Testis (tissue), 3 donors: ENCODE measurements around the gene INF2. TPM values are rescaled to one million over a fixed set of nuclear protein-coding genes. Genes with fewer than 3 reads are reported as not detected.
"Not testable (repeated sequence)": the region's sequence is repeated elsewhere in the genome, so short reads cannot be mapped to it uniquely, and the experiment has no call there.

Source experiments
- DNase-seq: peaks from one replicate; pipeline ENCODE4 v3.0.0-alpha.2; 2019
- H3K27ac ChIP-seq, 2 donors: fragments of 200-600 bp; sonication (generic); one replicate each; pipeline ENCODE4 v1.5.1; 2019
- H3K27me3 ChIP-seq: fragments of 200-600 bp; sonication (generic); one replicate; pipeline ENCODE4 v1.5.1; 2019
- H3K36me3 ChIP-seq: fragments of 200-600 bp; sonication (generic); one replicate; pipeline ENCODE4 v1.5.1; 2017; ENCODE audit warnings: low read depth; ENCODE audit errors: missing control alignments
- H3K4me1 ChIP-seq: fragments of 200-600 bp; sonication (generic); one replicate; pipeline ENCODE4 v1.5.1; 2019
- H3K4me3 ChIP-seq, 2 donors: fragments of 200-600 bp; sonication (generic); one replicate each; pipeline ENCODE4 v1.5.1; 2017 to 2019
- H3K9me3 ChIP-seq: fragments of 200-600 bp; sonication (generic); one replicate; pipeline ENCODE4 v1.5.1; 2017
- POLR2A ChIP-seq: fragments of 450-650 bp; IDR thresholded peaks from one replicate; pipeline ENCODE4 v1.6.1; 2017; ENCODE audit warnings: antibody characterized with exemption, mild to moderate bottlenecking, moderate library complexity
- WGBS, 2 donors: methylation state at CpG; one replicate each; pipeline ENCODE4 v1.1.5; 2018; 5-methylcytosine and 5-hydroxymethylcytosine counted together
- intact Hi-C: fragments of 100-400 bp; cut with DNase I; formaldehyde crosslinking; loops from one replicate; pipeline ENCODE4 v1.15.1; 2023; ENCODE audit warnings: low total_unique reads
- polyA plus RNA-seq: library from polyadenylated mRNA; stranded (reverse); fragments of 350-450 nt; fragmentation: Illumina TruSeq; extraction: RNeasy Lipid Tissue Mini Kit (QIAGEN cat#74804); gene quantifications from one replicate; pipeline ENCODE4 v1.2.3, GENCODE V29; 2014; ENCODE audit warnings: low read depth, low replicate concordance; ENCODE audit not compliant: insufficient read depth
- total RNA-seq, 2 donors: library from RNA; depleted of rRNA; stranded (reverse); fragments of >200 nt; gene quantifications; one replicate each; pipeline ENCODE4 v1.2.3, GENCODE V29; 2016
- TF ChIP-seq, protein P1 (sequence below), 3 experiments: fragments of 450-650 bp in 2 of 3; fragments of 200-600 bp in 1 of 3; sonication (generic) in 1 of 3; IDR thresholded peaks; one replicate each; pipeline ENCODE4 v1.5.1; 2016 to 2019; ENCODE audit warnings: antibody characterized with exemption in 3 of 3, mild to moderate bottlenecking in 2 of 3, moderate library complexity in 1 of 3

The INF2 gene
- total and polyA plus RNA-seq, 3 donors from 2014 or later: 50.5 to 328 (median 244) TPM

DNA sequence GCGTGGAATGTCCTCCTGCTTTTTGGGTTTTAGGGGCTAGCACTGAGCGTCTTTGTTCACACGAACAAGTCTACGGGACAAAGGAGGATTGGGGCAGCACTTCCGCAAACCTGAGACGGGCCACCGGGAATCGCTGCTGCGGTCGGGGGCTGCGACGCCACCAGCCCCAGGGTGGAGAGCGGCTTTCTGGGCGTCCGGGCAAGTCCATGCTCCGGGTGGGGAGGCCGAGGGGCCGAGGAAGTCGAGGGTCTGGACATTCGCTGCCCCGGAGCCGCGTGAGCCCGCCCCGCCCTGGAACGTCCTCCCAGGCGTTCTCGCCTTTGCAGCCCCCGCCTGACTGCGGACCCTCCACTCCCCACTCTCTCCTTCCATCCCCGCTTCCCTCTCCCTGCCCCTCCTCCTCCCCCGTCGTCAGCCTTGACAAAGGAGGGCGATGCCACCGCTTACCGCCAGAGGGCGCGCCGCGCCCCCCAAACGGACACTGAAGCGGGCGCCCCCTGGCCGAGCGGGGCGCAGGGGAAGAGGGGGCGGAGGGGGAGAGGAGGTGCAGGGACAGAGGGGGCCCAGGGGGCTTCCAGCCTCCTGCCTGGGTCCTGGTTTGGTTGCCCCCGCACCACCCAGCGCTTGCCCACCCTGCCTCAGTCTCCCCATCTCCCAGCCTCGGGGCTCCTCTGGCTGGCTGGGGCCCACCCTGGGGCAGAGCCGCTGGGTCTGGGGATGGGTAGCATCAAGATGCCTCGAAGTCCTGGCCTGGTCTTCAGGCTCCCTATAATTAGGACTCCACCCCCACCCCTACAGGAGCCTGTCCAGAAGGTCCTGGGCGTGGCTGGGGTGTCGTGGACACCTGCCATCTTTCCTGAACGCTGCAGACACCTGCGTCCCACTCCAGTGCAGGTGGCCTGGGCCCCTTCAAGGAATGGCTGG lies 39.1 kb upstream of the INF2 start:
- H3K27ac ChIP-seq: no peak overlapping the region
- 3 to 10% methylated on average over 24 to 50 of the region's 56 CpGs for WGBS, 2 donors
- no peaks in the 10 kb centered on the region for H3K36me3 ChIP-seq
- H3K9me3 ChIP-seq: no peaks in the 10 kb centered on the region
- H3K4me3 ChIP-seq: peak overlapping the region; percentile 43 to 48
- peak; percentile 82 for DNase-seq
- no peaks in the 10 kb centered on the region for H3K27me3 ChIP-seq
- no peaks in the 10 kb centered on the region for H3K4me1 ChIP-seq
- TF ChIP-seq, protein P1, sequence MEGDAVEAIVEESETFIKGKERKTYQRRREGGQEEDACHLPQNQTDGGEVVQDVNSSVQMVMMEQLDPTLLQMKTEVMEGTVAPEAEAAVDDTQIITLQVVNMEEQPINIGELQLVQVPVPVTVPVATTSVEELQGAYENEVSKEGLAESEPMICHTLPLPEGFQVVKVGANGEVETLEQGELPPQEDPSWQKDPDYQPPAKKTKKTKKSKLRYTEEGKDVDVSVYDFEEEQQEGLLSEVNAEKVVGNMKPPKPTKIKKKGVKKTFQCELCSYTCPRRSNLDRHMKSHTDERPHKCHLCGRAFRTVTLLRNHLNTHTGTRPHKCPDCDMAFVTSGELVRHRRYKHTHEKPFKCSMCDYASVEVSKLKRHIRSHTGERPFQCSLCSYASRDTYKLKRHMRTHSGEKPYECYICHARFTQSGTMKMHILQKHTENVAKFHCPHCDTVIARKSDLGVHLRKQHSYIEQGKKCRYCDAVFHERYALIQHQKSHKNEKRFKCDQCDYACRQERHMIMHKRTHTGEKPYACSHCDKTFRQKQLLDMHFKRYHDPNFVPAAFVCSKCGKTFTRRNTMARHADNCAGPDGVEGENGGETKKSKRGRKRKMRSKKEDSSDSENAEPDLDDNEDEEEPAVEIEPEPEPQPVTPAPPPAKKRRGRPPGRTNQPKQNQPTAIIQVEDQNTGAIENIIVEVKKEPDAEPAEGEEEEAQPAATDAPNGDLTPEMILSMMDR (IDR thresholded peaks at IDR 0.05): peak; percentile 92 to 100 (median 93)
- TF ChIP-seq POLR2A: no peak
- intact Hi-C loops: loop anchor here (5.0 kb wide), 1 partner anchor 57 kb away; no protein-coding TSS in a partner anchor

DNA sequence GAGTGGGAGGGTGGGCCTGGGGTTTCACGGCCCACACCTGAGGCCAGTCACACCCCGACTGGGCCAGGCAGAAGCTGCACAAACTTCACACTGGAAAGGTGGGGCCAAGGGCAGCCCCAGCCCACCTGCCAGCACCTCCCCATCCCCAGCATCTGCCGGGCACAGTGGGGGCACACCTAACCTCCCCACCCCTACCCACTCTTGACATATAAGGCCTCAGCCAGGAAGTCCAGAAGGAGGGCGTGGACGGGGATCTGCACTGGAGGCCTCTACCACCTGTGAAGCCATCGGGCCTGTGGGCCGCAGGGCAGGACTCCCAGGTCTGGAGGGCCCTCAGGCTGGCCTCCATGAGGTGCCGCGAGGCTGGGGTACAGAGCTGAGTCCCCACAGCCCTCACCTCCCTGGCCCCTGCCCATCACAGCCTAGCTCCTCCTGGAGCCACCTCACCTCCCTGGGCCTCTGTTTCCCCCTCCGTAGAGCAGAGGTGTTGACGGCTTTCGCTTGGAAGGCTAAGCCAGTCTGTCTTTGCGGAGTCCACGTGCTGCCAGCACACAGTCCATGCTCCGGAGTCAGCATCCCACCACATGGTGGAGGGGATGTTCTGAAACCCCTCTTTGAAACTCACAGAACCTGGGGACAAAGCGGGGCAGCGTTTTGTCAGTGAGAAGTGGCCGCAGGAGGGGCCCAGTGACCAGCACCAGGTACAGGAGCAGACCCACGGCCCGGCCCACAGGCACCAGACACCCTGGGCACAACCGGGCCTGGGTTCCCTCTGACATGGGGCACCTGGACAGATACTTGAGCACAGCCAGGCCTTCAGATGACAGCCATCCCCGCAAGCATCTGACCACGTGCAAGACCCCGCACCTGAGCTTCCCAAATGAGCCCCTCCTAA lies 38.2 kb upstream of the INF2 start:
- no peaks in the 10 kb centered on the region for H3K36me3 ChIP-seq

DNA sequence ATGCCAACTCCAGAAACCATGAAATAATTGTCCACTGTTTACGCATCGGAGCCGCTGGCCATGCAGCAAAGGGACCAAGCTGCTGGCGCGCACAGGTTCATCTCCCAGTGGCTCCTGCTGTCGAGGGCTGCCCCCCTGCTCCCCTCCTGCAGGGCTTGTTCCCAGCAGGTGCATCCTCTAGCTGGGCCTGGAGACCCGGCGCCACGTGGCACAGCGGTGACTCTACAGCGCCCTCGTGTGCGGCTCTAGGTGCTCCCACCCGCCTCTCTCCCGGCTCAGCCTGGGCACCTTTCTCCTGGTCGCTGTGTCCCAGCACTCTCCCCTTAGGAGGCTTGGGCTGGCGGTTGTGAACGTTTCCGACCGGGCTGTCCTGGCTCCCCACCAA lies 37.5 kb upstream of the INF2 start:
- intact Hi-C loops: loop anchor here (5.0 kb wide), 1 partner anchor 55 kb away; no protein-coding TSS in a partner anchor
- H3K27me3 ChIP-seq: no peaks in the 10 kb centered on the region
- H3K9me3 ChIP-seq: no peaks in the 10 kb centered on the region
- TF ChIP-seq POLR2A: no peak
- TF ChIP-seq, protein P1 (IDR thresholded peaks at IDR 0.05): no peak
- no peak for DNase-seq
- H3K4me3 ChIP-seq: no peak overlapping the region
- H3K27ac ChIP-seq: no peak overlapping the region
- WGBS, 2 donors: 86 to 88% methylated on average over 13 to 20 of the region's 20 CpGs
- no peaks in the 10 kb centered on the region for H3K36me3 ChIP-seq
- H3K4me1 ChIP-seq: no peaks in the 10 kb centered on the region

More for the DNA sequence above, 38.2 kb upstream of the INF2 start:
- no peak overlapping the region for H3K27ac ChIP-seq
- H3K4me1 ChIP-seq: no peaks in the 10 kb centered on the region
- no peak for DNase-seq
- WGBS, 2 donors: 78 to 88% methylated on average over 7 to 22 of the region's 24 CpGs
- H3K9me3 ChIP-seq: no peaks in the 10 kb centered on the region
- TF ChIP-seq, protein P1 (IDR thresholded peaks at IDR 0.05): no peak
- TF ChIP-seq POLR2A: no peak
- no peaks in the 10 kb centered on the region for H3K27me3 ChIP-seq
- H3K4me3 ChIP-seq: no peak overlapping the region
- intact Hi-C loops: loop anchor here (5.0 kb wide), 1 partner anchor 56 kb away; no protein-coding TSS in a partner anchor

DNA sequence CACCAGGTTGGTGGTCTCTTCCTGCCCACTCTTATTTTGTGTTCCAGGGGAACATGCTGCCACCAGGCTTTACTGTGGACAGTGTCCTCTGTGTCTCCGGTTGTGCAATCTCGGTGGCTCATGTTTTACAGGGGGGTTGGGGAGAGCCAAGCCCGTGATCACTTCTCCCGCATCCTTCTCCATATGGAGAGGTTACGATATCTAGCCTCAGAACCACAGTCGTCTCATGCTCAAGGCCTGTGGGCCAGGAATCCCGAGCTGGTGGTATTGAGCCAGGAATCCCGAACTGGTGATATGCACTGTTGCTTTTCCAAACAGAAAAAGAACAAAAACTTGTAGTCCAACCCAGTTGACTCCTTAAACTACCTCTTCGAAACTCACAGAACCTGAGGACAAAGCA lies 37.0 kb upstream of the INF2 start:
- Histone ChIP-seq H3K4me1 (no peaks in the 10 kb centered on the region), H3K27ac (no peak overlapping the region), H3K4me3 (no peak overlapping the region), H3K9me3 (no peaks in the 10 kb centered on the region), H3K27me3 (no peaks in the 10 kb centered on the region), H3K36me3 (no peaks in the 10 kb centered on the region)
- 92 to 94% methylated on average over 8 to 9 of the region's 9 CpGs for WGBS, 2 donors
- no peak for DNase-seq
- intact Hi-C loops: loop anchor here (5.0 kb wide), 1 partner anchor 55 kb away; no protein-coding TSS in a partner anchor
- TF ChIP-seq POLR2A: no peak
- TF ChIP-seq, protein P1 (IDR thresholded peaks at IDR 0.05): no peak

DNA sequence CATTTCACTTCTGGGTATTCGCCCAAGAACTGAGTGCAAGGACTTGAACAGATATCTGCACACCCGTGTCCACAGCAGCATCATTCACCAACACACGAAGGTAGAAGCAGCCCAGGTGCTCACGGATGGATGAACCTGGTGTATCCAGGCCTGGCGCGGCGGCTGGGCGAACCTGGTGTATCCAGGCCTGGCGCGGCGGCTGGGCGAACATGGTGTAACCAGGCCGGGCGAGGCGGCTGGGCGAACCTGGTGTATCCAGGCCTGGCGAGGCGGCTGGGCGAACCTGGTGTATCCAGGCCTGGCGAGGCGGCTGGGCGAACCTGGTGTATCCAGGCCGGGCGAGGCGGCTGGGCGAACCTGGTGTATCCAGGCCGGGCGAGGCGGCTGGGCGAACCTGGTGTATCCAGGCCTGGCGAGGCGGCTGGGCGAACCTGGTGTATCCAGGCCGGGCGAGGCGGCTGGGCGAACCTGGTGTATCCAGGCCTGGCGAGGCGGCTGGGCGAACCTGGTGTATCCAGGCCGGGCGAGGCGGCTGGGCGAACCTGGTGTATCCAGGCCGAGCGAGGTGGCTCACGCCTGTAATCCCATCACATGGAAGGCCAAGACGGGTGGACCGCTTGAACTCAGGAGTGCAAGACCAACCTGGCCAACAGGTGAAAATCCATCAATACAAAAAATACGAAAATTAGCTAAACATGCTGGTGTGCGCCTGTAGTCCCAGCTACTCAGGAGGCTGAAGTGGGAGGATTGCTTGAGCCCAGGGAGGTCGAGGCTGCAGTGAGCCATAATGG lies 36.1 kb upstream of the INF2 start:
- H3K9me3 ChIP-seq, DNase-seq, H3K27me3 ChIP-seq, H3K4me3 ChIP-seq, H3K4me1 ChIP-seq, H3K36me3 ChIP-seq, H3K27ac ChIP-seq: not testable (repeated sequence)
- WGBS, 2 donors: 94 to 96% methylated on average over 50 of the region's 52 CpGs
- intact Hi-C loops: loop anchor here (5.0 kb wide), 1 partner anchor 54 kb away; no protein-coding TSS in a partner anchor
